ENCODE measurements around the gene EPHB4. TPM values are rescaled to one million over a fixed set of nuclear protein-coding genes. Genes with fewer than 3 reads are reported as not detected.
A peak's percentile ranks its signal among the peaks of the same experiment; 100 is the strongest.

Gene EPHB4
- 10 to 100 TPM; 21.4 to 64.9 (median 31.8) TPM for total RNA-seq

DNA sequence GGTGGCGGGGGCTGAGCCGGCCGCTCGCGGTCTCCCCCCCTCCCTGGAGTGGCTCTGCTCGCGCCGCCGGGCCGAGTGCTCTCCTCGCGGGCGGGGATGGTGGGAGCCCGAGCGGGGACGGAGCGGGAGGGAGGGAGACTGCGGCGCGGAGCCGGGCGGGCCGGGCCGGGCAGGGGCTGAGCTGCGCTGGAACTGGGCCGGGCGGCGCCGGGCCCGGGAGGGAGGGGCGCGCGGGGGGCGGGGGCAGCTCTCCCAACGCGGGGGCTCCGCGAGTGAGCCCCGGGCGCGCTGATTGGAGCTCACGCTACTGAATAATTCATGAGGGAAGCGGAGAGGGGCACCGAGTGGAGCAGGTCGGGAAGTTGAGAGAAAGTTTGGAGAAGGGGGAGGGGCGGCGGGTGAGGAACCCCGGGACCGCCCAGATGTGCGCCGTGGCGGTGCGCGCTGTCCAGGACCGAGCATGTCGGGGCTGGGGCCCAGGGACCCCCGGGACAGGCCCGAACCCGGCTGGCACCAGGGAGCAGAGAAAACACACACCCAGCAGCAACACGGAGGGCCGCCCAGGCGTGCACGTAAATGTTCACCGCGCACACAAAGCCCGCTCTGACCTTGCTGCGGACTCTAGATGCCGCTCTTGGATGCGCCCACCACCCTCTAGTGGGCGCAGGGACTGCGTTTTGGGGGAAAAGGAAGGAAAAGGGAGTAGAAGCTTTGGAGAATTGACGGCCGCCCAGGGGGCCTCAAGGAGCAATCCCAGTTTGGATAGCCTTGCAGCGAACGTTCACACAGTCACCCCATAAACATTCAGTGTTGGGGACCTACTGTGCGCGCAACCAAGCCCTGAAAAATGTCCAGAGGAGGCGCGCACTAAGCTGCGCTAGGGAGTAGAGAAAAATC lies at the start of gene EPHB4:
Gene EPHB4, minus strand, starts transcription at position 194 of the 897 bp plus-strand sequence. CDS start 493 bp downstream, outside the sequence.
- no peaks in the 10 kb centered on the region for H3K27me3 ChIP-seq
- no peaks in the 10 kb centered on the region for H3K9me3 ChIP-seq
- no peaks in the 10 kb centered on the region for H3K36me3 ChIP-seq
- peak within 1 kb of the TSS; percentile 66 to 77 (median 66) for H3K4me3 ChIP-seq
- peak; percentile 64 to 76 for DNase-seq (ENCODE audit: low spot score in 2 of 2)
- TF ChIP-seq POLR2AphosphoS5 (IDR thresholded peaks at IDR 0.05), result peak in 1 of 3 donors; percentile 28
- TF ChIP-seq, protein P1, sequence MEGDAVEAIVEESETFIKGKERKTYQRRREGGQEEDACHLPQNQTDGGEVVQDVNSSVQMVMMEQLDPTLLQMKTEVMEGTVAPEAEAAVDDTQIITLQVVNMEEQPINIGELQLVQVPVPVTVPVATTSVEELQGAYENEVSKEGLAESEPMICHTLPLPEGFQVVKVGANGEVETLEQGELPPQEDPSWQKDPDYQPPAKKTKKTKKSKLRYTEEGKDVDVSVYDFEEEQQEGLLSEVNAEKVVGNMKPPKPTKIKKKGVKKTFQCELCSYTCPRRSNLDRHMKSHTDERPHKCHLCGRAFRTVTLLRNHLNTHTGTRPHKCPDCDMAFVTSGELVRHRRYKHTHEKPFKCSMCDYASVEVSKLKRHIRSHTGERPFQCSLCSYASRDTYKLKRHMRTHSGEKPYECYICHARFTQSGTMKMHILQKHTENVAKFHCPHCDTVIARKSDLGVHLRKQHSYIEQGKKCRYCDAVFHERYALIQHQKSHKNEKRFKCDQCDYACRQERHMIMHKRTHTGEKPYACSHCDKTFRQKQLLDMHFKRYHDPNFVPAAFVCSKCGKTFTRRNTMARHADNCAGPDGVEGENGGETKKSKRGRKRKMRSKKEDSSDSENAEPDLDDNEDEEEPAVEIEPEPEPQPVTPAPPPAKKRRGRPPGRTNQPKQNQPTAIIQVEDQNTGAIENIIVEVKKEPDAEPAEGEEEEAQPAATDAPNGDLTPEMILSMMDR (IDR thresholded peaks at IDR 0.05), result peak in 1 of 3 donors; percentile 7
- no peak for TF ChIP-seq POLR2A (IDR thresholded peaks at IDR 0.05)
- H3K4me1 ChIP-seq, result no peaks in the 10 kb centered on the region
- intact Hi-C loops (cut with DNase I; ENCODE audit: low total_unique reads), result no loop called here
- H3K27ac ChIP-seq, result peak within 1 kb of the TSS; percentile 79 to 89

DNA sequence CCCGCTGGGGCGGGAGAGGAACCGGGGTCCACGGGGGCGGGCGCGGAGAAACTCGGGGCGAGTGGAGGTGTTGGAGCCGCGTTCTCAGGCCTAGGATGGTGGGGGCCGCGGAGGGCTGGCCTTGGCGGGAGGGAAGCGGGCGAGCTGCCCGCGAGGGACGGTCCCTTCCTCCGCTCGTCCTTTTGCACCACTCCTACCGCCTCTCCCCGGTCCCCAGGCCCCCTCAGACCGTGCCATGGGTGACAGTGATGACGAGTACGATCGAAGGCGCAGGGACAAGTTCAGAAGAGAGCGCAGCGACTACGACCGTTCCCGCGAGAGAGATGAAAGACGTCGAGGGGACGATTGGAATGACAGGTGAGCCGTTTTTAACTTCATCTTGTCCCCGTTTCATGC lies 48.0 kb upstream of the EPHB4 start:
- H3K4me1 ChIP-seq, result peaks cover 9 to 10% of the 10 kb centered on the region in 2 donors
- H3K36me3 ChIP-seq, result no peaks in the 10 kb centered on the region
- H3K4me3 ChIP-seq, result peak overlapping the region; percentile 76 to 95 (median 93)
- H3K9me3 ChIP-seq, result no peaks in the 10 kb centered on the region
- peak overlapping the region; percentile 97 for H3K27ac ChIP-seq
- intact Hi-C loops (cut with DNase I; ENCODE audit: low total_unique reads), result no loop called here
- no peaks in the 10 kb centered on the region for H3K27me3 ChIP-seq
- no peak for DNase-seq (ENCODE audit: low spot score in 2 of 2)
- TF ChIP-seq POLR2AphosphoS5 (IDR thresholded peaks at IDR 0.05) (no peak), POLR2A (IDR thresholded peaks at IDR 0.05) (no peak)
- TF ChIP-seq, protein P1 (IDR thresholded peaks at IDR 0.05), result no peak

DNA sequence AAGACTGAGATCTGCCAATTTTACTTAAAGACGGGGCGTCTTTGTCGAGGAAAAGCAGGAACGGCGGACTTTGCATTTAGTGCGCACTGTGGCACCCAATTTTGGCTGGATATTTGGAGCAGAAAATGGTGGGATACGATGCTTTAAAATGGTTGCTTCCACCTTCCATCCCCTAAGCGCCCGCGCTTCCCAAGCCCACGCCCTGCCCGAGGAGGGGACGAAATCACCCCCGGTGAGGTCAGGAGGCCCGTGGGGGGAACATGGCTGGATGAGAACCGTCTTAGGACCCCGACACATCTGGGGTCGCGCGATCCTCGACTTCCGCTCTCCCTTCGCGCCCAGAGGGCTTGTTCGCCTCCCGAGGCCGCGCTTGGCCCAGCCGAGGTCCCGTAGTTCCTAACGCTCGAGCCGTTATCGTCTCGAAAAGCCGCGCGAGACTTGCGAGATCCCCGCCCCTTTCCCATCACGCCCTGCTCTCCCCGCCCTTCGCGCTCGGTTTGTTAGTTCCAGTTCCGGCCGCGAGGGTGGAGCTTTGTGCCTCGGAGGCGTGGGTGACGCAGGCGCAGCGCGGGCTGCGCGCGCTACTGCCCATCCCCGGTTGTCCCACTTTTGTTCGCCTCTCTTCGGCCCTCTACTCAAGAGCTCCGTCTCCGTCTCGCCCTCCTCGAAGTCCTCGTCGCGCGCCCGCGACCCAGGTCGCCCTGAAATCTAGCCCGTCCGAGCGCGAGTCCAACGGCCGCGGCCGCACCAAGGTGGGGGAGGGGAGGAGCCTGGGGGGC lies 47.4 kb upstream of the EPHB4 start, which contains the start of gene SRRT:
Gene SRRT, plus strand, starts transcription at position 527 of the 779 bp plus-strand sequence. CDS start 488 bp downstream, outside the sequence.
- H3K4me3 ChIP-seq, result peak within 1 kb of the TSS; percentile 76 to 95 (median 93)
- no peaks in the 10 kb centered on the region for H3K36me3 ChIP-seq
- H3K27ac ChIP-seq, result peak within 1 kb of the TSS; percentile 97
- peak; percentile 96 for TF ChIP-seq POLR2A (IDR thresholded peaks at IDR 0.05)
- TF ChIP-seq POLR2AphosphoS5 (IDR thresholded peaks at IDR 0.05), result peak; percentile 98 to 100 (median 100)
- TF ChIP-seq, protein P1 (IDR thresholded peaks at IDR 0.05), result peak; percentile 79 to 92 (median 84)
- peak; percentile 97 to 99 for DNase-seq (ENCODE audit: low spot score in 2 of 2)
- peaks cover 9 to 10% of the 10 kb centered on the region in 2 donors for H3K4me1 ChIP-seq
- H3K27me3 ChIP-seq, result no peaks in the 10 kb centered on the region
- H3K9me3 ChIP-seq, result no peaks in the 10 kb centered on the region
- intact Hi-C loops (cut with DNase I; ENCODE audit: low total_unique reads), result no loop called here

DNA sequence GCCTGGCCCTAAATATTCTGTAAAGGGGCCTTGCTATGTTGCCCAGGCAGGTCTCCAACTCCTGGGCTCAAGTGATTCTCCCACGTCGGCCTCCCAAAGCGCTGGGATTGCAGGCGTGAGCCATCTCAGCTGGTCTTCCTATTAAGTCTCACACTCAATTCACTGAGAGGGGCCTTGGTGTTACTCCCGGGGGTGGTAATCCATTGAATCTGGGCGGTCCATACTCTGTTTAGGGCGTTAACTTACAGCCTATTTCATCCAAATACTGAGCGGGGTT lies 46.9 kb upstream of the EPHB4 start:
- Histone ChIP-seq H3K36me3 (no peaks in the 10 kb centered on the region), H3K4me3 (peak overlapping the region; percentile 76 to 95 (median 93)), H3K4me1 (peaks cover 9 to 11% of the 10 kb centered on the region in 2 donors), H3K27me3 (no peaks in the 10 kb centered on the region), H3K9me3 (no peaks in the 10 kb centered on the region), H3K27ac (peak overlapping the region; percentile 97)
- intact Hi-C loops (cut with DNase I; ENCODE audit: low total_unique reads), result no loop called here
- TF ChIP-seq POLR2A (IDR thresholded peaks at IDR 0.05), result no peak
- TF ChIP-seq, protein P1 (IDR thresholded peaks at IDR 0.05), result no peak
- TF ChIP-seq POLR2AphosphoS5 (IDR thresholded peaks at IDR 0.05), result no peak
- DNase-seq (ENCODE audit: low spot score in 2 of 2), result no peak

Data from breast epithelium (tissue), 4 donors.